GM19372 (cell line): ENCODE results near the gene C11orf24.

Source experiments
- ATAC-seq: cut with Tn5 transposase; IDR thresholded peaks from one replicate; pipeline ENCODE4 v1.9.1; 2021; ENCODE audit warnings: mild to moderate bottlenecking, low read depth, moderate library complexity; ENCODE audit not compliant: unreplicated experiment

Gene C11orf24

DNA sequence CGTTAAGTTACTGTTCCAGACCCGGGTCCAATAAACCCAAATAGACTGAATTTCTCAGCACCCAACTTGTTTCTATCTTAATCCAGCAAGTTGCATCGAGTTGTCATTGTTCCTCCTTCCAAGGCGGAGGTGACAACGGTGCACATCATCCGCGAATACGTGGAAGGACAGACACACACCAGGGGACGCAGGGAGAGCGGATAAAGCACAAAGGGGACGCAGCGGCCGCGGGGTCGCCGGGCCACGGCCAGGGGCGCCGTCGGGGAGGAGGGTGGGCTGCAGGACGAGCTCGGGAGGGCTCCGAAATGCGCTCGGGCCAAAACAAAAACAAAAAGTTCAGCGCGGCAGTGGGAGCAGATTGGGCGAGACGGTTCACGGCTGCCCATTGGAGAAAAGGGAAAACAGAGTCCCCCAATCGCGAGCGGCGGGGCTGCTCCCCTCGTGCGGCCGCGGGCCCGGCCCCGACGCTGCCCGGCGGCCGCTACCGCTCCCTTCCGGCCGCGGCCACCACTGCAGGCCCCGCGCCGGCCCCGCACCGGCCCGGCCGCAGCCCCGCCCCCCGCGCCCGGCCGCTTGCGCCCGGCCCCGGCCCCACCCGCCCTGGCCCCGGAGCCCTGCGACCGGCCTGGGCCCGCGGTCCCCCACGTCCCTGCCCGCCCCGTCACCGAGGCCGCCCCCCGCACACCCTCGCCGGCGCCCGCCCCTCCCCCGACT is 59.2 kb downstream of the C11orf24 start:
- peak; percentile 46 for ATAC-seq

DNA sequence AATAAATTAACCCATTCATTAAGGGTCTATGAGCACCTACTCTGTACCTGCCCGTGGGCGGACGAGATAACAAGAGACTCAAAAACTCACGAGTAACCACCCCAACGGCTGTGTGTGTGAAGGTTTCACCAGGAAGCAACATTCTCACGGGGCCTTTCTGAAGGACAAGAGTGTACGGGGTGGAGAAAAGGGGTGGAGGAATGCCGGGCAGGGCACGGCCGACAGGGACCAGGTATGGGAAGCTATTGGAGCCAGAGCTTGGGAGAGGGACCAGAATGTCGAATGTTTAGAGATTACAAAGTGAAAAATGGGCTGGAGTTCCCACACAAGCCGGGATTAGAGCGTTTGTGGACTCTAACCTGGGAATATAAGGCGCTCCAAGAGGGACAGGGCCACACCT is 60.2 kb downstream of the C11orf24 start:
- ATAC-seq: no peak
